Osteocyte (in vitro differentiated cells): ENCODE data around the gene DENND5B. TPM values are rescaled to one million over a fixed set of nuclear protein-coding genes. Genes with fewer than 3 reads are reported as not detected.
"Not testable (repeated sequence)": the region's sequence is repeated elsewhere in the genome, so short reads cannot be mapped to it uniquely, and the experiment has no call there.

Experiments used
- DNase-seq: peaks from one replicate; pipeline ENCODE4 v3.0.0; 2021; ENCODE audit warnings: mixed read lengths; ENCODE audit not compliant: unreplicated experiment; ENCODE audit errors: extremely low spot score
- H3K27ac Mint-ChIP-seq: one replicate; pipeline ENCODE4 v1.8.0; 2021; ENCODE audit warnings: mild to moderate bottlenecking, mixed read lengths; ENCODE audit not compliant: unreplicated experiment
- H3K27me3 Mint-ChIP-seq: one replicate; pipeline ENCODE4 v1.8.0; 2021; ENCODE audit warnings: mixed read lengths; ENCODE audit not compliant: unreplicated experiment
- H3K36me3 Mint-ChIP-seq: one replicate; pipeline ENCODE4 v1.8.0; 2021; ENCODE audit warnings: mixed read lengths; ENCODE audit not compliant: unreplicated experiment
- H3K4me1 Mint-ChIP-seq: one replicate; pipeline ENCODE4 v1.8.0; 2021; ENCODE audit warnings: mixed read lengths; ENCODE audit not compliant: unreplicated experiment
- H3K4me3 Mint-ChIP-seq: one replicate; pipeline ENCODE4 v1.8.0; 2021; ENCODE audit warnings: mild to moderate bottlenecking, moderate library complexity, mixed read lengths; ENCODE audit not compliant: unreplicated experiment
- H3K9me3 Mint-ChIP-seq: one replicate; pipeline ENCODE4 v1.8.0; 2021; ENCODE audit warnings: mixed read lengths; ENCODE audit not compliant: unreplicated experiment
- CTCF ChIP-seq: fragments of 200-600 bp; sonication (generic); IDR thresholded peaks from 2 replicates; pipeline ENCODE4 v1.5.0; 2021; ENCODE audit warnings: antibody characterized with exemption, mild to moderate bottlenecking, moderate library complexity
- total RNA-seq: library from RNA; stranded (reverse); gene quantifications from 2 replicates; pipeline ENCODE4 v1.2.1, GENCODE V29; 2021

The DENND5B gene
- total RNA-seq, 1 donor from 2014 or later, result 17.8 TPM

DNA sequence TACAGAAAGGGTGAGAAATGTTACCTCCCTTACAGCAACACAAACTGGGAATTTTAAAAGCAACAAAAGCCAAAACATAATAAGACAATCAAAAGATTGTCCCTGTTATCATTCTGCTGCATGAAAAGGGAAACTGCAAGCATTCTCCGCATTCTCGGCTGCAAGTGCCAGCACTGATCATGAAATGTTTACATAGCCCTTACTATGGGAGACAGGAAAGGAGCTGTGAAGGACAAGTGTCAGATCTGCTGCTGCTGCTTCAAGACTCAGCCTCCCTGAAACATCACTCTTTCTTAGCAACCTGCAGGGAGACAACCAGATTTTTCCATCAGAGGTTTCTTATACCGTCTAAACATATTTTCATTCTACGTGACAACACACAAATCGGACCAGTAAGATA lies 20.1 kb downstream of the DENND5B start:
- Mint-ChIP-seq H3K9me3 (no peaks in the 10 kb centered on the region), H3K36me3 (no peaks in the 10 kb centered on the region), H3K27me3 (no peaks in the 10 kb centered on the region), H3K4me3 (peak overlapping the region; percentile 51), H3K4me1 (peaks cover 28% of the 10 kb centered on the region), H3K27ac (peak overlapping the region; percentile 59)
- no peak for DNase-seq
- no peak for TF ChIP-seq CTCF

GRCh38 chr12:31569517-31569916 lies 21.4 kb downstream of the DENND5B start:
- not testable (repeated sequence) for H3K36me3 Mint-ChIP-seq, DNase-seq, H3K9me3 Mint-ChIP-seq, H3K27me3 Mint-ChIP-seq, H3K27ac Mint-ChIP-seq, H3K4me3 Mint-ChIP-seq
- H3K4me1 Mint-ChIP-seq, result peaks cover 22% of the 10 kb centered on the region

- TF ChIP-seq CTCF, result no peak
- no peak overlapping the region for H3K27ac Mint-ChIP-seq
- no peaks in the 10 kb centered on the region for H3K9me3 Mint-ChIP-seq
- no peak overlapping the region for H3K4me3 Mint-ChIP-seq
- peaks cover 20% of the 10 kb centered on the region for H3K4me1 Mint-ChIP-seq
- no peaks in the 10 kb centered on the region for H3K36me3 Mint-ChIP-seq
- no peak for DNase-seq
- H3K27me3 Mint-ChIP-seq, result no peaks in the 10 kb centered on the region
Observed at GRCh38 chr12:31568498-31568897, 22.4 kb downstream of the DENND5B start.

GRCh38 chr12:31567029-31567428 lies 23.9 kb downstream of the DENND5B start:
- no peak overlapping the region for H3K27ac Mint-ChIP-seq
- TF ChIP-seq CTCF, result no peak
- no peaks in the 10 kb centered on the region for H3K36me3 Mint-ChIP-seq
- no peak overlapping the region for H3K4me3 Mint-ChIP-seq
- H3K4me1 Mint-ChIP-seq, result peaks cover 21% of the 10 kb centered on the region
- no peaks in the 10 kb centered on the region for H3K9me3 Mint-ChIP-seq
- DNase-seq, result no peak
- H3K27me3 Mint-ChIP-seq, result no peaks in the 10 kb centered on the region

- Mint-ChIP-seq H3K4me1 (peaks cover 21% of the 10 kb centered on the region), H3K4me3 (no peak overlapping the region), H3K9me3 (no peaks in the 10 kb centered on the region), H3K27ac (no peak overlapping the region), H3K27me3 (no peaks in the 10 kb centered on the region), H3K36me3 (no peaks in the 10 kb centered on the region)
- DNase-seq, result no peak
- TF ChIP-seq CTCF, result no peak
Observed at GRCh38 chr12:31566547-31566946, 24.4 kb downstream of the DENND5B start.
